Prostate gland (tissue), 2 donors: ENCODE results near the gene VPS18.

Experiments used
- POLR2AphosphoS5 ChIP-seq: sonication (generic); formaldehyde crosslinking; IDR thresholded peaks from one replicate; pipeline ENCODE4 v1.6.1; 2017; ENCODE audit warnings: antibody characterized with exemption
- TF ChIP-seq, protein P1 (sequence below), 4 experiments: fragments of 200-600 bp in 2 of 4; fragments of 450-650 bp in 2 of 4; sonication (generic) in 2 of 4; IDR thresholded peaks; 1 replicate in 3 of 4; 2 replicates in 1 of 4; pipeline ENCODE4 v1.5.1; 2016 to 2019; ENCODE audit warnings: antibody characterized with exemption in 4 of 4, mild to moderate bottlenecking in 2 of 4, moderate library complexity in 2 of 4

DNA sequence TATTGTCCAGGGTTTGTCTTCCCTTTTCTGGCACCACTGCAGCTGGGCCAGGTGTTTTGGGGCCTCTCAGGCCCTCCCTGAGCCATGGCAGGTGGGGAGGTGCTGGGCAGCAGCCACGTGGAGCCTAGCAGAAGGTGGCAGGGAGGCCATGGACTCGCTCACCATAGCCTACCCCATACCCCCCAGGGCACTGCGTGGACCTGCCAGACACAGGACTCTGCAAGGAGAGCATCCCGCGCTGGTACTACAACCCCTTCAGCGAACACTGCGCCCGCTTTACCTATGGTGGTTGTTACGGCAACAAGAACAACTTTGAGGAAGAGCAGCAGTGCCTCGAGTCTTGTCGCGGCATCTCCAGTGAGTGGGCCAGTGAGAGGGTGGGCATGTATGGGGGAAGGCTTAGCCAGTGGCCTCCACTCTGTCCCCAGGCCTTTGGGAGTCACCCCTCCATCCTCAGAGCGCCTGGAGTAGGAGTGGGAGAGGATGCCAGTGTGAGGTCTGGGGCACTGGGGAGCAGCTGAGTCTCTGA, 38.5 kb upstream of the VPS18 start:
- TF ChIP-seq POLR2AphosphoS5, result no peak
- TF ChIP-seq, protein P1, sequence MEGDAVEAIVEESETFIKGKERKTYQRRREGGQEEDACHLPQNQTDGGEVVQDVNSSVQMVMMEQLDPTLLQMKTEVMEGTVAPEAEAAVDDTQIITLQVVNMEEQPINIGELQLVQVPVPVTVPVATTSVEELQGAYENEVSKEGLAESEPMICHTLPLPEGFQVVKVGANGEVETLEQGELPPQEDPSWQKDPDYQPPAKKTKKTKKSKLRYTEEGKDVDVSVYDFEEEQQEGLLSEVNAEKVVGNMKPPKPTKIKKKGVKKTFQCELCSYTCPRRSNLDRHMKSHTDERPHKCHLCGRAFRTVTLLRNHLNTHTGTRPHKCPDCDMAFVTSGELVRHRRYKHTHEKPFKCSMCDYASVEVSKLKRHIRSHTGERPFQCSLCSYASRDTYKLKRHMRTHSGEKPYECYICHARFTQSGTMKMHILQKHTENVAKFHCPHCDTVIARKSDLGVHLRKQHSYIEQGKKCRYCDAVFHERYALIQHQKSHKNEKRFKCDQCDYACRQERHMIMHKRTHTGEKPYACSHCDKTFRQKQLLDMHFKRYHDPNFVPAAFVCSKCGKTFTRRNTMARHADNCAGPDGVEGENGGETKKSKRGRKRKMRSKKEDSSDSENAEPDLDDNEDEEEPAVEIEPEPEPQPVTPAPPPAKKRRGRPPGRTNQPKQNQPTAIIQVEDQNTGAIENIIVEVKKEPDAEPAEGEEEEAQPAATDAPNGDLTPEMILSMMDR (IDR thresholded peaks at IDR 0.05), result no peak
